Measurements from ENCODE around the gene NR1H2. TPM values are rescaled to one million over a fixed set of nuclear protein-coding genes. Genes with fewer than 3 reads are reported as not detected.
A peak's percentile ranks its signal among the peaks of the same experiment; 100 is the strongest.

NR1H2 gene
- total and polyA plus RNA-seq, 2 experiments from 2014 or later, result 41.4 to 55.9 TPM

GRCh38 chr19:50420808-50421207 is 44.6 kb downstream of the NR1H2 start:
- no peak overlapping the region for H3K4me2 ChIP-seq
- H3K9me3 ChIP-seq (ENCODE audit: low read depth), result no peaks in the 10 kb centered on the region
- H2AFZ ChIP-seq, result no peak overlapping the region
- peaks cover 26% of the 10 kb centered on the region for H3K27me3 ChIP-seq
- TF ChIP-seq EZH2phosphoT487 (IDR thresholded peaks at IDR 0.05; ENCODE audit: low read depth, severe bottlenecking, unreplicated experiment) (no peak), EZH2 (IDR thresholded peaks at IDR 0.05; ENCODE audit: borderline replicate concordance) (no peak), CTCF (IDR thresholded peaks at IDR 0.05; ENCODE audit: poor library complexity) (no peak)
- H3K4me3 ChIP-seq, result no peak overlapping the region
- H3K27ac ChIP-seq, result no peak overlapping the region
- DNase-seq (ENCODE audit: low spot score), result no peak
- H3K4me1 ChIP-seq (ENCODE audit: insufficient read depth), result peaks cover 7% of the 10 kb centered on the region
- H3K36me3 ChIP-seq (replicated peaks; ENCODE audit: insufficient read depth, low read depth), result no peaks in the 10 kb centered on the region
- no peaks in the 10 kb centered on the region for H3K79me2 ChIP-seq
- no peaks in the 10 kb centered on the region for H4K20me1 ChIP-seq (ENCODE audit: insufficient read depth, poor library complexity, severe bottlenecking)
- 64% methylated on average over 3 of the region's 3 CpGs for WGBS (ENCODE audit: low lambda C conversion rate, missing lambda C conversion rate)
- no peaks in the 10 kb centered on the region for H3K9me2 ChIP-seq (replicated peaks; ENCODE audit: insufficient read depth)

GRCh38 chr19:50422397-50423278 is 46.4 kb downstream of the NR1H2 start:
- H3K4me1 ChIP-seq (ENCODE audit: insufficient read depth), result peaks cover 7% of the 10 kb centered on the region
- no peak overlapping the region for H3K4me2 ChIP-seq
- TF ChIP-seq EZH2phosphoT487 (IDR thresholded peaks at IDR 0.05; ENCODE audit: low read depth, severe bottlenecking, unreplicated experiment), result no peak
- TF ChIP-seq EZH2 (IDR thresholded peaks at IDR 0.05; ENCODE audit: borderline replicate concordance), result no peak
- no peak for TF ChIP-seq CTCF (IDR thresholded peaks at IDR 0.05; ENCODE audit: poor library complexity)
- H3K36me3 ChIP-seq (replicated peaks; ENCODE audit: insufficient read depth, low read depth), result no peaks in the 10 kb centered on the region
- DNase-seq (ENCODE audit: low spot score), result no peak
- H3K27ac ChIP-seq, result peak overlapping the region; percentile 51
- no peaks in the 10 kb centered on the region for H3K9me3 ChIP-seq (ENCODE audit: low read depth)
- H4K20me1 ChIP-seq (ENCODE audit: insufficient read depth, poor library complexity, severe bottlenecking), result no peaks in the 10 kb centered on the region
- WGBS (ENCODE audit: low lambda C conversion rate, missing lambda C conversion rate), result 91% methylated on average over 16 of the region's 18 CpGs
- no peak overlapping the region for H2AFZ ChIP-seq
- no peaks in the 10 kb centered on the region for H3K79me2 ChIP-seq
- peaks cover 26% of the 10 kb centered on the region for H3K27me3 ChIP-seq
- no peaks in the 10 kb centered on the region for H3K9me2 ChIP-seq (replicated peaks; ENCODE audit: insufficient read depth)
- H3K4me3 ChIP-seq, result no peak overlapping the region

GRCh38 chr19:50423279-50424113 is 47.2 kb downstream of the NR1H2 start:
- Histone ChIP-seq H2AFZ (no peak overlapping the region), H3K36me3 (replicated peaks; ENCODE audit: insufficient read depth, low read depth) (no peaks in the 10 kb centered on the region), H3K9me3 (ENCODE audit: low read depth) (no peaks in the 10 kb centered on the region), H3K27me3 (peaks cover 20% of the 10 kb centered on the region), H3K9me2 (replicated peaks; ENCODE audit: insufficient read depth) (no peaks in the 10 kb centered on the region), H3K4me3 (no peak overlapping the region), H3K27ac (peak overlapping the region; percentile 51), H3K79me2 (no peaks in the 10 kb centered on the region), H3K4me2 (no peak overlapping the region), H3K4me1 (ENCODE audit: insufficient read depth) (peaks cover 3% of the 10 kb centered on the region), H4K20me1 (ENCODE audit: insufficient read depth, poor library complexity, severe bottlenecking) (no peaks in the 10 kb centered on the region)
- 83% methylated on average over 22 of the region's 22 CpGs for WGBS (ENCODE audit: low lambda C conversion rate, missing lambda C conversion rate)
- peak; percentile 55 for DNase-seq (ENCODE audit: low spot score)
- TF ChIP-seq CTCF (IDR thresholded peaks at IDR 0.05; ENCODE audit: poor library complexity) (no peak), EZH2phosphoT487 (IDR thresholded peaks at IDR 0.05; ENCODE audit: low read depth, severe bottlenecking, unreplicated experiment) (no peak), EZH2 (IDR thresholded peaks at IDR 0.05; ENCODE audit: borderline replicate concordance) (no peak)
